ENCODE data around the gene MATK. TPM values are rescaled to one million over a fixed set of nuclear protein-coding genes. Genes with fewer than 3 reads are reported as not detected.
A peak's percentile ranks its signal among the peaks of the same experiment; 100 is the strongest.

Gene MATK
- total and polyA plus RNA-seq, 3 experiments from 2014 or later: 27.6 to 142 (median 28.1) TPM

DNA sequence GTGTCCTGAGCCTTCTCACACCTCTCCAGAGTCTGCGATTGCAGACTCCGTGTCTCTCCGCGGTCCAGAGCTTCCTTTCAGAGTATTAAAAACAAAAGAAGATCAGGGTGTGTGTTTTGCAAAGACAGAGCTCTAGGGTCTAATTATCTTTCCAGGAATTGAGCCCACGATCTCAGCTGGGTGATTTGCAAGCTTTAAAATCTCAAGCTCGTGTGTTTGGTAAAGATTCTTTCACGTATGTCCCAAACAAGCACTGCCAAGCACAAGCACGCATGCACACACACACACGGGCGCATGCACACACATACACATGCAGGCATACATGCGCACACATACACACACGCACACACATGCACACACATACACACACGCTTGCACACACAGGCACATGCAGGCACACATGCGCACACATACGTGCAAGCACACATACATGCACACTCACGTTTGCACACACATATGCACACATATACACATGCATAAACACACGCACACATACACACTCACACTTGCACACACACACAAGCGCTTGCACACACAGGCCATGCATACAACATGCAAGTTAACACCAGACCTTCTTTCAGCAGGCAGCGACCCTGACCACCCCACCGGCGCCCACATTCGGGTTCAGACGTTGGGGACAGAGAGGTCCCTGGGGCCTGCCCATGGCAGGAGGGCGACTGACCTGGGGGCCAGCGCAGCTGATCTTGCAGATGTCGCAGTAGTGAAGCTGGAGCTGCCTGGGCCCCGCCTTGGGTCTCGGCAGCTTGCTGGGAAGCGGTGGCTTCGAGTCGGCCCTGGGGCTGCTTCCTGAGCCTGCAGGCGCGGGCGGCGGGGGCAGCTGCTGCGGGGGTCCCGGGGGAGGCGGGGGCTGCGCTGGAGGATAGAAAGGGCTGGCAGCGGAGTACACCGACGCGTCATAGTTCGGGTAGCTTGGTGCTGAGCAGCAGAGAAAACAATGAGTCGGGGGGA lies 44.7 kb upstream of the MATK start:
- no peak overlapping the region for H3K27ac ChIP-seq (ENCODE audit: low read depth, low read length)
- H3K36me3 Mint-ChIP-seq: no peaks in the 10 kb centered on the region
- H3K27me3 Mint-ChIP-seq: peaks cover 0 to 11% of the 10 kb centered on the region in 2 donors
- no peaks in the 10 kb centered on the region for H3K27me3 ChIP-seq (ENCODE audit: insufficient read depth, low read length, poor library complexity, severe bottlenecking)
- no peaks in the 10 kb centered on the region for H3K4me1 ChIP-seq (ENCODE audit: insufficient read depth, low read length)
- H3K9me3 ChIP-seq (ENCODE audit: low read length): no peaks in the 10 kb centered on the region
- no peak for DNase-seq
- peaks cover 0 to 7% (median 6%) of the 10 kb centered on the region in 3 donors for H3K4me1 Mint-ChIP-seq
- H3K4me3 ChIP-seq (ENCODE audit: low read length): no peak overlapping the region
- no peaks in the 10 kb centered on the region for H3K36me3 ChIP-seq (ENCODE audit: insufficient read depth, low read length)
- no peak overlapping the region for H3K4me3 Mint-ChIP-seq
- no peaks in the 10 kb centered on the region for H3K9me3 Mint-ChIP-seq
- no peak overlapping the region for H3K27ac Mint-ChIP-seq
- ChIA-PET POLR2A (no interaction called here), CTCF (interaction anchor here (1.9 kb wide), 1 partner anchor 9 kb away, joined by 6 read pairs; no protein-coding TSS in a partner anchor)

DNA sequence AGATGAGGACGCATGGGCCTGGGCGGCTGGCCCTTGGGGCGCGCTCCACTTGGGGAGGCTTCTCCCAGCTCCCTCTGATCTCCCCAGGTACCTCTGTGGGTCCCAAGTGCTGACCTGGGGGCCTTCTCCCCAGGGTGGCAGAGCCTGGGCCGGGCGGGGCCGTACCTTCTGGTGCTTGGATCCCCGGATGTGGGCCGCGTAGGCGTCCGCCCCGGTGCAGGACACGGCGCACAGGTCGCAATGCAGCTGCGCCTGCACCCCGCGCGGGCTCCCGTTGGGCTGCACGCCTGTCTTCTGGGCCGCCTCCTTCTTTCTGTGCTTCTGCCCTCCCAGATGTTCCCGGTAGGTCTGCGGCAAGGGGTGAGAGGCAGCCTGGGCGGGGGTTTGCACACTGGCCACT lies 41.1 kb upstream of the MATK start:
- Mint-ChIP-seq H3K9me3 (no peaks in the 10 kb centered on the region), H3K4me1 (peaks cover 0 to 7% (median 6%) of the 10 kb centered on the region in 3 donors), H3K36me3 (no peaks in the 10 kb centered on the region), H3K27ac (no peak overlapping the region), H3K4me3 (no peak overlapping the region), H3K27me3 (peaks cover 0 to 11% of the 10 kb centered on the region in 2 donors)
- H3K4me1 ChIP-seq (ENCODE audit: insufficient read depth, low read length): no peaks in the 10 kb centered on the region
- ChIA-PET POLR2A (no interaction called here), CTCF (interaction anchor here (0.8 kb wide), 1 partner anchor 21 kb away, joined by 3 read pairs; no protein-coding TSS in a partner anchor)
- no peaks in the 10 kb centered on the region for H3K27me3 ChIP-seq (ENCODE audit: insufficient read depth, low read length, poor library complexity, severe bottlenecking)
- no peak overlapping the region for H3K27ac ChIP-seq (ENCODE audit: low read depth, low read length)
- H3K4me3 ChIP-seq (ENCODE audit: low read length): no peak overlapping the region
- H3K9me3 ChIP-seq (ENCODE audit: low read length): no peaks in the 10 kb centered on the region
- no peaks in the 10 kb centered on the region for H3K36me3 ChIP-seq (ENCODE audit: insufficient read depth, low read length)
- no peak for DNase-seq

DNA sequence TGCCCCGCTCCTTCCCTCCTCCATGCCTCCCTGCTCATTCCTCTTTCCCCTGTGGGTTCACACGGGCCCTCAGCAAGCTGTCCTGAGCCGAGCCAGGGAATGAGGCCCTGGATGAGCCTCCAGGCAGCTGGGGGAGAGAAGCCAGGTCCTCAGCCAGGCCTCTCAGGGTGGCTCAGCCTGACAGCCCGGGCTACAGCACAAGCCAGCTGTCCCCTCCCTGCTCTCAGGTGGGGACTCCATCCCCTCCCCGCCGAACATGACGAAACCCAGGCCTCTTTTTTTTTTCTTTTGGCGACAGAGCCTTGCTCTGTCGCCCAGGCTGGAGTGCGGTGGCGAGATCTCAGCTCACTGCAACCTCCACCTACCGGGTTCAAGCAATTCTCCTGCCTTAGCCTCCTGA lies 40.0 kb upstream of the MATK start:
- Mint-ChIP-seq H3K9me3 (no peaks in the 10 kb centered on the region), H3K27me3 (peaks cover 0 to 11% of the 10 kb centered on the region in 2 donors), H3K27ac (no peak overlapping the region), H3K4me1 (peaks cover 8 to 16% (median 12%) of the 10 kb centered on the region in 3 donors), H3K4me3 (peak overlapping the region in 1 of 7 donors; percentile 23), H3K36me3 (no peaks in the 10 kb centered on the region)
- H3K4me3 ChIP-seq (ENCODE audit: low read length): no peak overlapping the region
- no peaks in the 10 kb centered on the region for H3K27me3 ChIP-seq (ENCODE audit: insufficient read depth, low read length, poor library complexity, severe bottlenecking)
- no peaks in the 10 kb centered on the region for H3K4me1 ChIP-seq (ENCODE audit: insufficient read depth, low read length)
- H3K36me3 ChIP-seq (ENCODE audit: insufficient read depth, low read length): no peaks in the 10 kb centered on the region
- no peaks in the 10 kb centered on the region for H3K9me3 ChIP-seq (ENCODE audit: low read length)
- H3K27ac ChIP-seq (ENCODE audit: low read depth, low read length): no peak overlapping the region
- POLR2A ChIA-PET: no interaction called here
- DNase-seq: no peak
- CTCF ChIA-PET: interaction anchor here (0.9 kb wide), 1 partner anchor 36 kb away, joined by 3 read pairs; no protein-coding TSS in a partner anchor

DNA sequence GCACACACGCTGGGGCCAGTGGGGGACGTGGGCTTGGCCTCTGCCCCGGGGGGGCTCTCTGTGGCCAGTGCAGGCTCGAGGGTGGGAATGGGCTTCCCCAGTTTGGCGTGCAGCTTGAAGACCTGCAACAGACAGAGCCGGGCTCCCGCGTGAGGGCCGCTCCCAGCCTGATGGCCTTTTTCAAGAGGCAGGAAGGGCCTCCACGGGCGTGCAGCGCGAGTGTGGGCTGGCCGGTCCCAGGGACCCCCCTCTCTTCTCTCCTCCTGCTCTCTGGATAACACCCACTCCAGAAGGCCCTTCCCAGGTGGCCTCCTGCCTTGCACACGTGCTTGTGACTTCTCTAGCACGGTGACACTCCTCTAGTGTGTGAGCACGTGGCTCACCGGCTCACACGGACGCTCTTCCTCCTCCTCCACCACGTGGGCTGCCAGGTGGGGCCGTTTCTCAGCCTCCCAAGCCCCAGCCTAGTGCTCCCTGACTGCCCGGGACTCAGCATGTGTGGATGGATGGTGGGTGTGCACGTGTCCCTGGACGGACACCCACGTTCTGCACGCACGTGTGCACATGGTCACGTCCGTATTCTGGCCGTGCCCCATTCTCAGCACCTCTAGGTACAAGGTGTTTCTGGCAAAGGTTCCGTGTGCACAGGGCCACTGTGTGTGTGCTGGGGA lies 39.2 kb upstream of the MATK start:
- ChIA-PET POLR2A (no interaction called here), CTCF (interaction anchor here (0.9 kb wide), 1 partner anchor 35 kb away, joined by 3 read pairs; no protein-coding TSS in a partner anchor)
- Mint-ChIP-seq H3K4me3 (no peak overlapping the region), H3K4me1 (peaks cover 8 to 19% (median 13%) of the 10 kb centered on the region in 3 donors), H3K36me3 (no peaks in the 10 kb centered on the region), H3K27me3 (peaks cover 0 to 6% of the 10 kb centered on the region in 2 donors), H3K9me3 (no peaks in the 10 kb centered on the region), H3K27ac (no peak overlapping the region)
- H3K27ac ChIP-seq (ENCODE audit: low read depth, low read length): no peak overlapping the region
- H3K4me3 ChIP-seq (ENCODE audit: low read length): no peak overlapping the region
- no peak for DNase-seq
- H3K36me3 ChIP-seq (ENCODE audit: insufficient read depth, low read length): no peaks in the 10 kb centered on the region
- H3K9me3 ChIP-seq (ENCODE audit: low read length): no peaks in the 10 kb centered on the region
- H3K4me1 ChIP-seq (ENCODE audit: insufficient read depth, low read length): no peaks in the 10 kb centered on the region
- H3K27me3 ChIP-seq (ENCODE audit: insufficient read depth, low read length, poor library complexity, severe bottlenecking): no peaks in the 10 kb centered on the region

DNA sequence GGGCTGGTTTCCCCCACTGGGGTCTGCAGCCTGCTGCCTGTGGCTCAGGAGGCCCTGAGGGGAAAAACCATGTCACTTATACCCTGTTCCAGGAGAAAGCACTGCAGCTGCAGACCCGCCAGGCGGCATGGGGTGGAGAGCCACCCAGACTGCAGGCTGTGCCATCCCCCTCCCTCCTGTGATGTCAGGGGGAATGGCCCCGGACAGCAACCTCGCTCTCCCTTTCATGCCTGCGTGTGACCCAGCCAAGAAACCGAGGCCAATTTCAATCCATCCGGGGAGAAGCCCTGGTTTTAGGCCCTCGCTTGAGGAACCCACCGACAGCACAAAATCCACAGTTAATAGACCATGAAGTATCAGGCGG lies 37.2 kb upstream of the MATK start:
- DNase-seq: no peak
- Histone ChIP-seq H3K9me3 (ENCODE audit: low read length) (no peaks in the 10 kb centered on the region), H3K36me3 (ENCODE audit: insufficient read depth, low read length) (no peaks in the 10 kb centered on the region), H3K27ac (ENCODE audit: low read depth, low read length) (no peak overlapping the region), H3K4me3 (ENCODE audit: low read length) (no peak overlapping the region), H3K27me3 (ENCODE audit: insufficient read depth, low read length, poor library complexity, severe bottlenecking) (no peaks in the 10 kb centered on the region), H3K4me1 (ENCODE audit: insufficient read depth, low read length) (peaks cover 6% of the 10 kb centered on the region)
- H3K4me1 Mint-ChIP-seq: peaks cover 8 to 21% (median 10%) of the 10 kb centered on the region in 3 donors
- H3K9me3 Mint-ChIP-seq: no peaks in the 10 kb centered on the region
- ChIA-PET POLR2A (interaction anchor here (1.8 kb wide), 1 partner anchor 10 kb away, joined by 4 read pairs; no protein-coding TSS in a partner anchor), CTCF (interaction anchor here (1.8 to 5.3 kb wide), 5 partner anchors 11 to 63 kb away, joined by 7 to 63 read pairs (median 16); partner anchors contain the start of genes APBA3 and MRPL54)
- no peaks in the 10 kb centered on the region for H3K36me3 Mint-ChIP-seq
- H3K4me3 Mint-ChIP-seq: no peak overlapping the region
- H3K27ac Mint-ChIP-seq: no peak overlapping the region
- H3K27me3 Mint-ChIP-seq: peaks cover 0 to 2% of the 10 kb centered on the region in 2 donors

DNA sequence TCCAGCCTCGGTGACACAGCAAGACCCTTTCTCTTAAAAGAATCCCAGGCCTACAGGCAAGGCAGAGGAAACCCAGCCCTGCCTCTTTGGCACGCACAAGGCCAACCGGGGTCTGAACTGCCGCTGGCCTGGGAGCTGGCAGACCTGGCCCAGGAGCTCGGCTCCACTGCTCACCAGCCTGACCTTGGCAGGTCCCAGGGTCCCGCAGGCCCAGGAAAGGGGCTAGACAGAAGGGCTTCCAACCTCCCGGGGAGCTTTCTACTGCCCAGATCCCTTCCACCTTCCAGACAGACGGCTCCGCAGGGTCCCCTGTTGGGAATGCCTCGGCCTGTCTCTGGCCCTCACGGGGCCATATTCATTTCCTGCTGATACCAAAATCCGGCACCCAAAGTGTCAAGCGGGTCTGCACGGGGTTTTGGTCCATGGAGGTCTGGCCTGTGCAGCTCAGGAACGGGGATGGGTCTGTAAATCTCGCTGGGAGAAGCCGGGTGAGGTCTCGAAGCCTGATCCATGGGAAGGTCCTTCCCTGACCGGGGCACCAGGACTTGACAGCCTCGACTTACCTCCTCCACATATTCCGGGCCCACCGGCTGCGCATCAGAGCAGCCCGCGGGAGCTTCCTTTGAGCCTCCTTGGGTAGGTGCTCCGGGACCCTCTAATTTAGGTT lies 36.6 kb upstream of the MATK start:
- H3K27ac Mint-ChIP-seq: no peak overlapping the region
- Histone ChIP-seq H3K4me3 (ENCODE audit: low read length) (no peak overlapping the region), H3K9me3 (ENCODE audit: low read length) (no peaks in the 10 kb centered on the region), H3K27me3 (ENCODE audit: insufficient read depth, low read length, poor library complexity, severe bottlenecking) (no peaks in the 10 kb centered on the region), H3K36me3 (ENCODE audit: insufficient read depth, low read length) (no peaks in the 10 kb centered on the region), H3K27ac (ENCODE audit: low read depth, low read length) (no peak overlapping the region), H3K4me1 (ENCODE audit: insufficient read depth, low read length) (peaks cover 9% of the 10 kb centered on the region)
- no peaks in the 10 kb centered on the region for H3K36me3 Mint-ChIP-seq
- ChIA-PET POLR2A (interaction anchor here (1.7 to 1.8 kb wide), 2 partner anchors 10 to 24 kb away, joined by 4 read pairs; no protein-coding TSS in a partner anchor), CTCF (interaction anchor here (0.8 to 5.3 kb wide), 19 partner anchors 9 to 156 kb away, joined by 3 to 63 read pairs (median 4); partner anchors contain the start of genes APBA3, MRPL54, PIP5K1C and RAX2)
- no peak for DNase-seq
- no peaks in the 10 kb centered on the region for H3K9me3 Mint-ChIP-seq
- H3K4me3 Mint-ChIP-seq: no peak overlapping the region
- H3K4me1 Mint-ChIP-seq: peaks cover 8 to 20% (median 8%) of the 10 kb centered on the region in 3 donors
- no peaks in the 10 kb centered on the region for H3K27me3 Mint-ChIP-seq

DNA sequence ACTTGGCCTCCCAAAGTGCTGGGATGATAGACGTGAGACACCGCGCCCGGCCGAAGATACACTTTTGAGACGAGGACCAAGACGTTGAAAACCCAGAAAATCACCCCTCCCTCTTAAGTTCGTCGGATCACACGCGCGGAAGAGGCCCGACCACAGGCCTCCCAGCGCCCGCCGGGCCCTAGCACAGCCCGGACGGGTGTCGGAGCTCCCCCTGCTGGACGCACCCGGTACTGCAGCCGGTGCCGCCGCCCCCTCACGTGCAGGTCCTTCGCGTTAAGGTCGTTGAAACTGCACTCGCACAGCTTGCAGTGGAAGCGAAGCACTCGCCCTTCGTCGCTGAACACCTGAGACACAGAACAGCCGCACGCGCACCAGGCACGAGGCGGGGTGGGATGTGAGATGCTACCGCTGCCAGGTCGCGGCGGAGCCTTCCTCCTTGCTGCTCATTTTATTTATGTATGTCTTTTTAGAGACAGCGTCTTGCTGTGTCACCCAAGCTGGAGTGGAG lies 35.7 kb upstream of the MATK start:
- Mint-ChIP-seq H3K4me3 (peak overlapping the region; percentile 1 to 66 (median 47)), H3K36me3 (no peaks in the 10 kb centered on the region), H3K27ac (peak overlapping the region in 7 of 8 donors; percentile 47 to 91 (median 80)), H3K27me3 (no peaks in the 10 kb centered on the region), H3K9me3 (no peaks in the 10 kb centered on the region), H3K4me1 (peaks cover 8 to 22% (median 10%) of the 10 kb centered on the region in 3 donors)
- H3K36me3 ChIP-seq (ENCODE audit: insufficient read depth, low read length): no peaks in the 10 kb centered on the region
- ChIA-PET POLR2A (interaction anchor here (0.7 to 1.8 kb wide), 7 partner anchors 9 to 102 kb away, joined by 3 to 9 read pairs (median 4); partner anchors contain the start of genes APBA3 and MRPL54), CTCF (interaction anchor here (0.6 to 5.3 kb wide), 27 partner anchors 8 to 155 kb away, joined by 3 to 63 read pairs (median 4); partner anchors contain the start of genes APBA3, MATK, MRPL54 and PIP5K1C)
- H3K4me3 ChIP-seq (ENCODE audit: low read length): no peak overlapping the region
- H3K27ac ChIP-seq (ENCODE audit: low read depth, low read length): no peak overlapping the region
- H3K27me3 ChIP-seq (ENCODE audit: insufficient read depth, low read length, poor library complexity, severe bottlenecking): no peaks in the 10 kb centered on the region
- peaks cover 9% of the 10 kb centered on the region for H3K4me1 ChIP-seq (ENCODE audit: insufficient read depth, low read length)
- peak; percentile 83 to 90 (median 86) for DNase-seq
- no peaks in the 10 kb centered on the region for H3K9me3 ChIP-seq (ENCODE audit: low read length)

Measured in CD8-positive, alpha-beta memory T cell (primary cell).